HG02885 (cell line): Measurements from ENCODE around the gene TOMM6.
A peak's percentile ranks its signal among the peaks of the same experiment; 100 is the strongest.
"Not testable (repeated sequence)": the region's sequence is repeated elsewhere in the genome, so short reads cannot be mapped to it uniquely, and the experiment has no call there.

Experiments
- ATAC-seq: cut with Tn5 transposase; IDR thresholded peaks from one replicate; pipeline ENCODE4 v1.9.1; 2021; ENCODE audit warnings: mild to moderate bottlenecking; ENCODE audit not compliant: unreplicated experiment, poor library complexity

TOMM6 gene

GRCh38 chr6:41759905-41760579 is 27.5 kb upstream of the TOMM6 start:
- ATAC-seq = no peak

- no peak for ATAC-seq
These were observed 24.0 kb upstream of the TOMM6 start for GRCh38 chr6:41763470-41763869.

- not testable (repeated sequence) for ATAC-seq
These were observed 21.3 kb upstream of the TOMM6 start for GRCh38 chr6:41766043-41766664.

- ATAC-seq = no peak
These were observed 20.2 kb upstream of the TOMM6 start for GRCh38 chr6:41767112-41767833.

- ATAC-seq = no peak
These were observed 18.8 kb upstream of the TOMM6 start for GRCh38 chr6:41768545-41769308.

- no peak for ATAC-seq
These were observed 18.1 kb upstream of the TOMM6 start for GRCh38 chr6:41769376-41769775.

GRCh38 chr6:41770381-41771057 is 17.0 kb upstream of the TOMM6 start:
- ATAC-seq = no peak

GRCh38 chr6:41771058-41771983 is 16.2 kb upstream of the TOMM6 start:
- no peak for ATAC-seq

GRCh38 chr6:41774841-41775240 is 12.7 kb upstream of the TOMM6 start:
- ATAC-seq = no peak

- no peak for ATAC-seq
These were observed 12.1 kb upstream of the TOMM6 start for GRCh38 chr6:41775293-41775882.

- no peak for ATAC-seq
These were observed 9.8 kb upstream of the TOMM6 start for GRCh38 chr6:41777551-41778285.

GRCh38 chr6:41778895-41779294 is 8.6 kb upstream of the TOMM6 start:
- ATAC-seq = no peak

GRCh38 chr6:41779336-41779735 is 8.2 kb upstream of the TOMM6 start:
- ATAC-seq = no peak

GRCh38 chr6:41779788-41780550 is 7.5 kb upstream of the TOMM6 start, which contains the start of gene FRS3:
Gene FRS3 (minus strand): TSS chr6:41779900. CDS start chr6:41776987, 2,913 bp downstream.
- ATAC-seq = peak; percentile 95

GRCh38 chr6:41780551-41781365 is 6.7 kb upstream of the TOMM6 start, which contains the start of gene PRICKLE4:
Gene PRICKLE4 (plus strand): TSS chr6:41780782. CDS start chr6:41783474, 2,692 bp downstream.
- peak; percentile 8 for ATAC-seq

GRCh38 chr6:41781366-41781730 is 6.1 kb upstream of the TOMM6 start:
- ATAC-seq = no peak
